HepG2 (cell line): ENCODE results near the gene ALOX5AP. TPM values are rescaled to one million over a fixed set of nuclear protein-coding genes. Genes with fewer than 3 reads are reported as not detected.

Source experiments
- BRF2 ChIP-seq: sonication (generic); formaldehyde crosslinking; IDR thresholded peaks from 2 replicates; pipeline ENCODE4 v1.8.1; 2022; ENCODE audit warnings: mild to moderate bottlenecking, missing genetic modification reagents
- CHCHD3 ChIP-seq: sonication (generic); formaldehyde crosslinking; IDR thresholded peaks from 2 replicates; pipeline ENCODE4 v1.8.0; 2022; ENCODE audit warnings: mild to moderate bottlenecking, missing genetic modification reagents, moderate library complexity
- KDM1A ChIP-seq: IDR thresholded peaks from 2 replicates; pipeline ENCODE4 v1.6.1; 2016; ENCODE audit warnings: missing compliant biosample characterization
- PAXIP1 ChIP-seq: sonication (generic); formaldehyde crosslinking; conservative IDR thresholded peaks from 2 replicates; pipeline ENCODE4 v1.4.0; 2020; ENCODE audit warnings: mild to moderate bottlenecking, missing genetic modification reagents, moderate library complexity
- PHF20 ChIP-seq: sonication (generic); formaldehyde crosslinking; IDR thresholded peaks from 2 replicates; pipeline ENCODE4 v1.5.0; 2020; ENCODE audit warnings: mild to moderate bottlenecking, missing genetic modification reagents
- ZNF354B ChIP-seq: sonication (generic); formaldehyde crosslinking; IDR thresholded peaks from 2 replicates; pipeline ENCODE4 v1.8.0; 2022; ENCODE audit warnings: mild to moderate bottlenecking, missing genetic modification reagents
- ZNF570 ChIP-seq: sonication (generic); formaldehyde crosslinking; IDR thresholded peaks from 2 replicates; pipeline ENCODE4 v1.4.0; 2020; ENCODE audit warnings: mild to moderate bottlenecking, missing genetic modification reagents, borderline replicate concordance
- ZNF768 ChIP-seq: sonication (generic); formaldehyde crosslinking; IDR thresholded peaks from 2 replicates; pipeline ENCODE4 v1.4.0; 2020; ENCODE audit warnings: missing genetic modification reagents
- polyA plus RNA-seq, 8 experiments: library from polyadenylated mRNA; depleted of rRNA in 3 of 8; stranded (reverse) in 7 of 8; unstranded in 1 of 8; fragments of >200 nt; fragmentation: Illumina TruSeq in 4 of 8; extraction: Trizol in 4 of 8; gene quantifications; 2 replicates each; pipeline versions ENCODE4 v1.2.1 to v1.2.3, GENCODE V29; 2011 to 2016; ENCODE audit warnings: low read depth in 4 of 8, missing spikeins in 1 of 8, mixed read lengths in 1 of 8; ENCODE audit not compliant: insufficient read depth in 1 of 8
- total RNA-seq, 5 experiments: library from RNA; depleted of rRNA; stranded (reverse); fragments of >200 nt; fragmentation: Illumina TruSeq; extraction: Trizol; gene quantifications; 2 replicates each; pipeline ENCODE4 v1.2.3, GENCODE V29; 2016; ENCODE audit warnings: low read depth in 1 of 5
- TF ChIP-seq, protein P1 (sequence below): sonication (generic); formaldehyde crosslinking; IDR thresholded peaks from 2 replicates; pipeline ENCODE4 v1.5.1; 2020; ENCODE audit warnings: mild to moderate bottlenecking, missing genetic modification reagents, moderate library complexity
- TF ChIP-seq, protein P2 (sequence below): sonication (generic); formaldehyde crosslinking; IDR thresholded peaks from 2 replicates; pipeline ENCODE4 v1.8.0; 2022; ENCODE audit warnings: missing genetic modification reagents, mild to moderate bottlenecking, moderate library complexity, borderline replicate concordance
- TF ChIP-seq, protein P3 (sequence below): sonication (generic); formaldehyde crosslinking; IDR thresholded peaks from 2 replicates; pipeline ENCODE4 v1.5.0; 2020; ENCODE audit warnings: mild to moderate bottlenecking, missing genetic modification reagents, moderate library complexity
- TF ChIP-seq, protein P4 (sequence below): sonication (generic); formaldehyde crosslinking; IDR thresholded peaks from 2 replicates; pipeline ENCODE4 v1.8.1; 2023; ENCODE audit warnings: mild to moderate bottlenecking, missing genetic modification reagents

The ALOX5AP gene
- total and polyA plus RNA-seq, 2 of the 13 experiments (the other 11 are each of a cell fraction or from before 2014, with no cell fraction given), result 0.97 to 1.2 TPM

GRCh38 chr13:30792285-30793000 lies 57.1 kb downstream of the ALOX5AP start (continued):
- TF ChIP-seq PAXIP1 (CRISPR knock-in tag) (no peak), CHCHD3 (CRISPR knock-in tag) (no peak), ZNF570 (CRISPR knock-in tag) (no peak), PHF20 (CRISPR knock-in tag) (no peak), ZNF768 (CRISPR knock-in tag) (0 out of 2 replicates have a peak, but pooled peaks have one; percentile 74), ZNF354B (no peak), BRF2 (CRISPR knock-in tag) (no peak), KDM1A (CRISPR knock-in tag) (no peak)
- TF ChIP-seq, protein P1, sequence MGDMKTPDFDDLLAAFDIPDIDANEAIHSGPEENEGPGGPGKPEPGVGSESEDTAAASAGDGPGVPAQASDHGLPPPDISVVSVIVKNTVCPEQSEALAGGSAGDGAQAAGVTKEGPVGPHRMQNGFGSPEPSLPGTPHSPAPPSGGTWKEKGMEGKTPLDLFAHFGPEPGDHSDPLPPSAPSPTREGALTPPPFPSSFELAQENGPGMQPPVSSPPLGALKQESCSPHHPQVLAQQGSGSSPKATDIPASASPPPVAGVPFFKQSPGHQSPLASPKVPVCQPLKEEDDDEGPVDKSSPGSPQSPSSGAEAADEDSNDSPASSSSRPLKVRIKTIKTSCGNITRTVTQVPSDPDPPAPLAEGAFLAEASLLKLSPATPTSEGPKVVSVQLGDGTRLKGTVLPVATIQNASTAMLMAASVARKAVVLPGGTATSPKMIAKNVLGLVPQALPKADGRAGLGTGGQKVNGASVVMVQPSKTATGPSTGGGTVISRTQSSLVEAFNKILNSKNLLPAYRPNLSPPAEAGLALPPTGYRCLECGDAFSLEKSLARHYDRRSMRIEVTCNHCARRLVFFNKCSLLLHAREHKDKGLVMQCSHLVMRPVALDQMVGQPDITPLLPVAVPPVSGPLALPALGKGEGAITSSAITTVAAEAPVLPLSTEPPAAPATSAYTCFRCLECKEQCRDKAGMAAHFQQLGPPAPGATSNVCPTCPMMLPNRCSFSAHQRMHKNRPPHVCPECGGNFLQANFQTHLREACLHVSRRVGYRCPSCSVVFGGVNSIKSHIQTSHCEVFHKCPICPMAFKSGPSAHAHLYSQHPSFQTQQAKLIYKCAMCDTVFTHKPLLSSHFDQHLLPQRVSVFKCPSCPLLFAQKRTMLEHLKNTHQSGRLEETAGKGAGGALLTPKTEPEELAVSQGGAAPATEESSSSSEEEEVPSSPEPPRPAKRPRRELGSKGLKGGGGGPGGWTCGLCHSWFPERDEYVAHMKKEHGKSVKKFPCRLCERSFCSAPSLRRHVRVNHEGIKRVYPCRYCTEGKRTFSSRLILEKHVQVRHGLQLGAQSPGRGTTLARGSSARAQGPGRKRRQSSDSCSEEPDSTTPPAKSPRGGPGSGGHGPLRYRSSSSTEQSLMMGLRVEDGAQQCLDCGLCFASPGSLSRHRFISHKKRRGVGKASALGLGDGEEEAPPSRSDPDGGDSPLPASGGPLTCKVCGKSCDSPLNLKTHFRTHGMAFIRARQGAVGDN (CRISPR knock-in tag), result peak; percentile 34; the same call in 1 of the 2 replicates
- TF ChIP-seq, protein P2, sequence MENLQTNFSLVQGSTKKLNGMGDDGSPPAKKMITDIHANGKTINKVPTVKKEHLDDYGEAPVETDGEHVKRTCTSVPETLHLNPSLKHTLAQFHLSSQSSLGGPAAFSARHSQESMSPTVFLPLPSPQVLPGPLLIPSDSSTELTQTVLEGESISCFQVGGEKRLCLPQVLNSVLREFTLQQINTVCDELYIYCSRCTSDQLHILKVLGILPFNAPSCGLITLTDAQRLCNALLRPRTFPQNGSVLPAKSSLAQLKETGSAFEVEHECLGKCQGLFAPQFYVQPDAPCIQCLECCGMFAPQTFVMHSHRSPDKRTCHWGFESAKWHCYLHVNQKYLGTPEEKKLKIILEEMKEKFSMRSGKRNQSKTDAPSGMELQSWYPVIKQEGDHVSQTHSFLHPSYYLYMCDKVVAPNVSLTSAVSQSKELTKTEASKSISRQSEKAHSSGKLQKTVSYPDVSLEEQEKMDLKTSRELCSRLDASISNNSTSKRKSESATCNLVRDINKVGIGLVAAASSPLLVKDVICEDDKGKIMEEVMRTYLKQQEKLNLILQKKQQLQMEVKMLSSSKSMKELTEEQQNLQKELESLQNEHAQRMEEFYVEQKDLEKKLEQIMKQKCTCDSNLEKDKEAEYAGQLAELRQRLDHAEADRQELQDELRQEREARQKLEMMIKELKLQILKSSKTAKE (CRISPR knock-in tag), result no peak
- TF ChIP-seq, protein P3, sequence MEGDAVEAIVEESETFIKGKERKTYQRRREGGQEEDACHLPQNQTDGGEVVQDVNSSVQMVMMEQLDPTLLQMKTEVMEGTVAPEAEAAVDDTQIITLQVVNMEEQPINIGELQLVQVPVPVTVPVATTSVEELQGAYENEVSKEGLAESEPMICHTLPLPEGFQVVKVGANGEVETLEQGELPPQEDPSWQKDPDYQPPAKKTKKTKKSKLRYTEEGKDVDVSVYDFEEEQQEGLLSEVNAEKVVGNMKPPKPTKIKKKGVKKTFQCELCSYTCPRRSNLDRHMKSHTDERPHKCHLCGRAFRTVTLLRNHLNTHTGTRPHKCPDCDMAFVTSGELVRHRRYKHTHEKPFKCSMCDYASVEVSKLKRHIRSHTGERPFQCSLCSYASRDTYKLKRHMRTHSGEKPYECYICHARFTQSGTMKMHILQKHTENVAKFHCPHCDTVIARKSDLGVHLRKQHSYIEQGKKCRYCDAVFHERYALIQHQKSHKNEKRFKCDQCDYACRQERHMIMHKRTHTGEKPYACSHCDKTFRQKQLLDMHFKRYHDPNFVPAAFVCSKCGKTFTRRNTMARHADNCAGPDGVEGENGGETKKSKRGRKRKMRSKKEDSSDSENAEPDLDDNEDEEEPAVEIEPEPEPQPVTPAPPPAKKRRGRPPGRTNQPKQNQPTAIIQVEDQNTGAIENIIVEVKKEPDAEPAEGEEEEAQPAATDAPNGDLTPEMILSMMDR (CRISPR knock-in tag), result peak; percentile 36
- TF ChIP-seq, protein P4, sequence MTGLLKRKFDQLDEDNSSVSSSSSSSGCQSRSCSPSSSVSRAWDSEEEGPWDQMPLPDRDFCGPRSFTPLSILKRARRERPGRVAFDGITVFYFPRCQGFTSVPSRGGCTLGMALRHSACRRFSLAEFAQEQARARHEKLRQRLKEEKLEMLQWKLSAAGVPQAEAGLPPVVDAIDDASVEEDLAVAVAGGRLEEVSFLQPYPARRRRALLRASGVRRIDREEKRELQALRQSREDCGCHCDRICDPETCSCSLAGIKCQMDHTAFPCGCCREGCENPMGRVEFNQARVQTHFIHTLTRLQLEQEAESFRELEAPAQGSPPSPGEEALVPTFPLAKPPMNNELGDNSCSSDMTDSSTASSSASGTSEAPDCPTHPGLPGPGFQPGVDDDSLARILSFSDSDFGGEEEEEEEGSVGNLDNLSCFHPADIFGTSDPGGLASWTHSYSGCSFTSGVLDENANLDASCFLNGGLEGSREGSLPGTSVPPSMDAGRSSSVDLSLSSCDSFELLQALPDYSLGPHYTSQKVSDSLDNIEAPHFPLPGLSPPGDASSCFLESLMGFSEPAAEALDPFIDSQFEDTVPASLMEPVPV, result no peak
